OCI-LY3 (cell line): ENCODE data around the gene ARSI.

Source experiments
- H2AFZ ChIP-seq: fragments of 200-600, 300-600 bp; shearing (Covaris generic); 2 replicates; pipeline ENCODE4 v1.6.0; 2014; ENCODE audit warnings: antibody characterized with exemption, low read depth, low read length
- H3K27ac ChIP-seq: fragments of 200-600, 300-600 bp; sonication (generic); 2 replicates; pipeline ENCODE4 v1.5.1; 2014; ENCODE audit warnings: mild to moderate bottlenecking, low read length, moderate library complexity, mixed read lengths
- H3K27me3 ChIP-seq: fragments of 200-600, 300-600 bp; sonication (generic); 2 replicates; pipeline ENCODE4 v1.6.1; 2014; ENCODE audit warnings: low read depth, low read length, mixed read lengths
- H3K36me3 ChIP-seq: fragments of 200-600, 300-600 bp; sonication (generic); replicated peaks from 2 replicates; pipeline ENCODE3; 2014; ENCODE audit warnings: low read depth, low read length, mixed read lengths
- H3K4me1 ChIP-seq: fragments of 300-600, 200-600 bp; sonication (generic); 2 replicates; pipeline ENCODE4 v1.6.1; 2014; ENCODE audit warnings: low read length, mixed read lengths
- H3K4me2 ChIP-seq: fragments of 200-600, 300-600 bp; sonication (generic); 2 replicates; pipeline ENCODE4 v1.6.1; 2014; ENCODE audit warnings: low read length, mixed read lengths
- H3K4me3 ChIP-seq: fragments of 300-600, 200-600 bp; sonication (generic); 2 replicates; pipeline ENCODE4 v1.5.1; 2014; ENCODE audit warnings: antibody characterized with exemption, mild to moderate bottlenecking, low read length, moderate library complexity
- H3K79me2 ChIP-seq: fragments of 300-600, 200-600 bp; shearing (Covaris generic); 2 replicates; pipeline ENCODE4 v1.6.1; 2014; ENCODE audit warnings: mild to moderate bottlenecking, low read length, mixed read lengths
- H3K9ac ChIP-seq: fragments of 300-600, 200-600 bp; shearing (Covaris generic); 2 replicates; pipeline ENCODE4 v1.6.0; 2014; ENCODE audit warnings: mild to moderate bottlenecking, low read length, moderate library complexity
- H3K9me3 ChIP-seq: fragments of 200-600, 300-600 bp; shearing (Covaris generic); 2 replicates; pipeline ENCODE4 v1.6.1; 2014; ENCODE audit warnings: low read length, mixed read lengths; ENCODE audit not compliant: insufficient read depth
- H4K20me1 ChIP-seq: fragments of 200-600, 300-600 bp; sonication (generic); 2 replicates; pipeline ENCODE4 v1.6.1; 2016; ENCODE audit warnings: low read length, mixed read lengths; ENCODE audit not compliant: insufficient read depth
- CTCF ChIP-seq: fragments of 200-600, 300-600 bp; sonication (generic); IDR thresholded peaks from 2 replicates; pipeline ENCODE4 v1.5.1; 2014; ENCODE audit warnings: antibody characterized with exemption, low read length, low read depth
- EZH2phosphoT487 ChIP-seq: fragments of 200-600 bp; shearing (Covaris generic); IDR thresholded peaks from 2 replicates; pipeline ENCODE4 v1.6.1; 2018; ENCODE audit warnings: antibody characterized with exemption, mixed run types, low read depth

Gene ARSI

GRCh38 chr5:150327139-150327538 lies 24.4 kb upstream of the ARSI start:
- no peak overlapping the region for H3K27ac ChIP-seq
- H3K79me2 ChIP-seq: no peaks in the 10 kb centered on the region
- H3K9ac ChIP-seq: no peak overlapping the region
- no peaks in the 10 kb centered on the region for H4K20me1 ChIP-seq
- no peak overlapping the region for H2AFZ ChIP-seq
- no peak for TF ChIP-seq CTCF
- no peak for TF ChIP-seq EZH2phosphoT487
- H3K9me3 ChIP-seq: no peaks in the 10 kb centered on the region
- no peak overlapping the region for H3K4me2 ChIP-seq
- H3K36me3 ChIP-seq: no peaks in the 10 kb centered on the region
- no peak overlapping the region for H3K4me3 ChIP-seq
- H3K4me1 ChIP-seq: no peaks in the 10 kb centered on the region
- no peaks in the 10 kb centered on the region; the same call in 1 of the 2 replicates for H3K27me3 ChIP-seq

DNA sequence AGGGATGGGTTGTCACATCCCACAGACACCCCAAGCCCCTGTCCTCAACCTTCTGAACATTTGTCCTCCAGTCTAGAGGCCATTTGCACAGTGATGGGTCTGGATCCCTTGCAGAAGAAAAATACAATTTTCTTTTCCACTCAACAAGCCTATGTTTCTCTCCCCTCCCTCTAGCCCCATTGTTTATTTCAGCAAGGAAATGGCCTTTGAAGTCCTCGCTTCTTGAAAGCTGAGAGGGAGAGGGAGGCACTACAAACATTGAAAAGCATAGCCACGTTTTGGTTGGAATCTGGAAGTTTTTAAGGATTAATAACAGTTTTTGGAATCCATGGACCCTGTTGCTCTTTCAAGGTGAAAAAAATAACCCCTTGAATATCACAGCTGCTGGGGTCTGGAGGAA lies 24.0 kb upstream of the ARSI start:
- H4K20me1 ChIP-seq: no peaks in the 10 kb centered on the region
- no peak overlapping the region for H3K27ac ChIP-seq
- TF ChIP-seq EZH2phosphoT487 (no peak), CTCF (no peak)
- H3K27me3 ChIP-seq: no peaks in the 10 kb centered on the region; the same call in 1 of the 2 replicates
- H3K4me1 ChIP-seq: no peaks in the 10 kb centered on the region
- H3K9me3 ChIP-seq: no peaks in the 10 kb centered on the region
- no peaks in the 10 kb centered on the region for H3K36me3 ChIP-seq
- no peak overlapping the region for H2AFZ ChIP-seq
- H3K4me2 ChIP-seq: no peak overlapping the region
- H3K4me3 ChIP-seq: no peak overlapping the region
- no peak overlapping the region for H3K9ac ChIP-seq
- H3K79me2 ChIP-seq: no peaks in the 10 kb centered on the region

DNA sequence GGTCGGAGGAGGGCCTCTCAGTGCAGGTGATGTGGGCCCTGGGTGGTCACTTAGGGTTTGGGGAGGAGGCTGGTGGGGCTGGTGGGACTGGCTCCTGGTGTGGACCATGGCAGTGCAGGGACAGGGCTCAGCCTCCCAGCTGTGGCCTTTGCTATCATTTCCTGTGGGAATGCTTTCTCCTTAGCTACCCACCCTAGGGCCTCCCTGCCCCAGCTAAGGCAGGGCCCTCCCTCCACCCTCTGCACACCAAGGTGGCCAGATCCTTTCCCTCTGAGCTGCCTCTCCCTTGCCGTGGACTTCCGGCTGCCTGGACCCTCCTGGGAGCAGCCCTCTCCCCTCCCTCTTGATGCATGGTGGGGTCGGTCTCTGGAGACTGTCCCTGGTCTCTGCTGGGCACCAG lies 22.7 kb upstream of the ARSI start:
- H3K9me3 ChIP-seq: no peaks in the 10 kb centered on the region
- H3K4me2 ChIP-seq: no peak overlapping the region
- no peak overlapping the region for H3K4me3 ChIP-seq
- no peak overlapping the region for H3K9ac ChIP-seq
- no peaks in the 10 kb centered on the region; the same call in 1 of the 2 replicates for H3K27me3 ChIP-seq
- H3K79me2 ChIP-seq: no peaks in the 10 kb centered on the region
- no peak overlapping the region for H2AFZ ChIP-seq
- TF ChIP-seq CTCF (no peak), EZH2phosphoT487 (no peak)
- no peak overlapping the region for H3K27ac ChIP-seq
- H3K4me1 ChIP-seq: no peaks in the 10 kb centered on the region
- no peaks in the 10 kb centered on the region for H4K20me1 ChIP-seq
- H3K36me3 ChIP-seq: no peaks in the 10 kb centered on the region

GRCh38 chr5:150323819-150324218 lies 21.1 kb upstream of the ARSI start:
- no peak for TF ChIP-seq CTCF
- TF ChIP-seq EZH2phosphoT487: no peak

More at GRCh38 chr5:150323819-150324218, 21.1 kb upstream of the ARSI start:
- H4K20me1 ChIP-seq: no peaks in the 10 kb centered on the region
- no peaks in the 10 kb centered on the region for H3K79me2 ChIP-seq
- H3K27ac ChIP-seq: no peak overlapping the region
- H3K9me3 ChIP-seq: no peaks in the 10 kb centered on the region
- no peaks in the 10 kb centered on the region; the same call in 1 of the 2 replicates for H3K27me3 ChIP-seq
- no peak overlapping the region for H3K4me3 ChIP-seq
- H3K36me3 ChIP-seq: no peaks in the 10 kb centered on the region
- H3K4me1 ChIP-seq: no peaks in the 10 kb centered on the region
- no peak overlapping the region for H3K9ac ChIP-seq
- no peak overlapping the region for H3K4me2 ChIP-seq
- H2AFZ ChIP-seq: no peak overlapping the region
